Hematopoietic multipotent progenitor cell treated with erythropoietin and hydrocortisone succinate and interleukin-3 and kit ligand, for 4 days (in vitro differentiated cells): ENCODE data around the gene LILRA6.
"Not testable (repeated sequence)": the region's sequence is repeated elsewhere in the genome, so short reads cannot be mapped to it uniquely, and the experiment has no call there.

Experiments
- DNase-seq: peaks from one replicate; pipeline ENCODE4 v3.0.0-alpha.2; 2015

The LILRA6 gene

DNA sequence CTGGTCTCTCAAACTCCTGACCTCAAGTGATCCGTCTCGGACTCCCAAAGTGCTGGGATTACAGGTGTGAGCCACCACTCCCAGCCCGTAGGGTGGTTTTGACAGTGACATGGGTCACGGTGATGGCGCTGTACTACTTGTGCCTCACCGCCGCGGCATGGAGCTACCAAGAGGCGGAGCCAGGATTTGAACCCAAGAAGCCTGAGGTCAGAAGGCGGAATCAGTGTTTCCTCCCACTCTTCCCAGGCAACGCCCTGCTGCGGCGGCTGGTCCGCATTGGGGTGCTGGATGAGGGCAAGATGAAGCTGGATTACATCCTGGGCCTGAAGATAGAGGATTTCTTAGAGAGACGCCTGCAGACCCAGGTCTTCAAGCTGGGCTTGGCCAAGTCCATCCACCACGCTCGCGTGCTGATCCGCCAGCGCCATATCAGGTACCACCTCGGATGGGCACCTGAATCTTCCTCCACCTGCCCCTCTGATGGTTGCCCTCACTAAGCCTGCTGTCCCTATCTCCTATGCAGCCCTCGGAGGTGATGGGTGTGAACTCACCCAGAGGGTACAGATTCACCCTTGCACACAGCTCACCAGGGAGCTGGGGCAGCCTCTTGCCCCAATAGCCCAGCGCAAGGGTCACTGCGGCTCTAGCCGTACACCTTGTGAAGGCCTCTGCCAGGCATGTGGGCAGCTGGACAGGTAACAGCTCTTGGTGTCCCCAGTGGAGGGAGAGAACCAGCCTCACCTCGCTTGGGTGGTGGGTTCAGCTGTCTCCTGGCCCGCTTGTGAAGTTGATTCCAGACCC, 36.4 kb downstream of the LILRA6 start:
- DNase-seq = no peak

DNA sequence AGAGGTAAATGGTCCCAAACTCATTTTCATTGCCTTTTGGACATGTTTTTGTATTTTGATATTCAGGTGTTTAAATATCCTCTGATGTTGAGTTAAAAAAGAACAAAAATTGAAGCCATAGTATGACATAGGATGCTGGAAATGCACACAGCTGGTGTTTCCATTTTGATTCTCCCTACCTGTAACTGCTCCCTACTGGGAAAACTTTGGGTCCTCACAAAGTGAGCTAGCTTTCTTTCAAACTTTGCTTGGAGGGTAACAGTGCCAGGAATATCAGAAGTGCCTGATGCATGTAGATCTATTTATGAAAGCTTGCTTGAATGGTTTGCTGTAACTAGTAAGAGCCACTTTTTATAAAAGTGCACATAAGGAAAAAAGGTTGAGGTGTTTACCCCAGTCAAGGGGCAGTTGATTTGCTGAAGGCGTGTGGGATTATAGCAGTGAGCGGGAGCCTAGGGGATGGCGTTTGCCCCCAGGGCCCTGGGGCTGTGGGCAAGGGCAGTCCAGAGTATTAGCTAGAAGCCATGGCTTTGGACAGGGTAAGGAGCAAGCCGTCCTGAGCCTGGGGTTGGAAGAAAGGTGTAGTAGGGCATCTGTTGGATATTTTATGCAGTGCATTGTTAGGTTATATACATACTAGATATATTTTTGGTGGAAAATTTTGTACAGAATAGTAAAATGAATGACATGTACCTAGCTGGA, 37.7 kb downstream of the LILRA6 start:
- DNase-seq = no peak

DNA sequence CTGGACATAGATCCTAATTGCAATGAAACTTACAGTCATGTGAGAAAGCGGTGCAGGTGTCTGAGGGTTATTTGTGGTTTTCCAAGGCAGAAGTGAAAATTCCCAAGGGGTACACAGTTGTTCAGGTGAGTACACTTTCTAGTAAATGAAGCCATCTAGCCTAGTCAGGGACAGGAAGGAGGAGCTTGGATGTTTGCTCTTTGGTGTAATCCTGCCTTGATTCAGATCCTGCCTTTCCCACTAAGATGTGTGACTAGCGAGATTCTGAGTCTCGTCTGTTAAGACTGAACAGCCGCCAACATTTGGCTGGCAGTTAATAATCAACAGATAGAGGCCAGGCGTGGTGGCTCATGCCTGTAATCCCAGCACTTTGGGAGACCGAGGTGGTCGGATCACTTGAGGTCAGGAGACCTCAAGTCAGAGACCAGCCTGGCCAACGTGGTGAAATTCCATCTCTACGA, 39.4 kb downstream of the LILRA6 start:
- no peak for DNase-seq

DNA sequence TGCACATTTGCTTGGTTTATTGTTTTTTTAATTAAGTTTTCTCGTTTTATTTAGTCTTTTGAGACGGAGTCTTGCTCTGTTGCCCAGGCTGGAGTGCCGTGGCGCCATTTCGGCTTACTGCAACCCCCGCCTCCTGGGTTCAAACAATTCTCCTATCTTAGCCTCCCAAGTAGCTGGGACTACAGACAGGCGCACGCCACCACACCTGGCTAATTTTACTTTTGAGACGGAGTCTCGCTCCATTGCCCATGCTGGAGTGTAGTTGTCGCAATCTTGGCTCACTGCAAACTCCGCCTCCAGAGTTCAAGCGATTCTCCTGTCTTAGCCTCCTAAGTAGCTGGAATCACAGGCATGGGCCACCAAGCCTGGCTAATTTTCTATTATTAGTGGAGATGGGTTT, 40.6 kb downstream of the LILRA6 start:
- DNase-seq = no peak

DNA sequence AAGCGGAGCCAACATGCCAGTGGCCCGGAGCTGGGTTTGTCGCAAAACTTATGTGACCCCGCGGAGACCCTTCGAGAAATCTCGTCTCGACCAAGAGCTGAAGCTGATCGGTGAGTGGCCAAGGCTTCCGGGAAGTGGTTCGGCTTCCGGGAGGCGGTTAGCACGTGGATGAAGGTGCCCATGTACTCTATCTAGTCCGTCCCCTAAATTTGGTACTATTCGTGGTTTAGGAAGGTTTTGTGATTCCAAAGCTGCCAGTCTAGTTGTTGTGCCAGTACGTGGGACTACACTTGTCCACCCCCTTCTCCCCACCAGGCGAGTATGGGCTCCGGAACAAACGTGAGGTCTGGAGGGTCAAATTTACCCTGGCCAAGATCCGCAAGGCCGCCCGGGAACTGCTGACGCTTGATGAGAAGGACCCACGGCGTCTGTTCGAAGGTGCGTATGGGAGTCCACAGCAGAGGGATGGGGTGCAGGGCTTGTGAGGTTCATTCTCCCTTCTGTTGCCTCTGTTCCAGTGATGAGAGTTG, 41.4 kb downstream of the LILRA6 start:
- DNase-seq = no peak

DNA sequence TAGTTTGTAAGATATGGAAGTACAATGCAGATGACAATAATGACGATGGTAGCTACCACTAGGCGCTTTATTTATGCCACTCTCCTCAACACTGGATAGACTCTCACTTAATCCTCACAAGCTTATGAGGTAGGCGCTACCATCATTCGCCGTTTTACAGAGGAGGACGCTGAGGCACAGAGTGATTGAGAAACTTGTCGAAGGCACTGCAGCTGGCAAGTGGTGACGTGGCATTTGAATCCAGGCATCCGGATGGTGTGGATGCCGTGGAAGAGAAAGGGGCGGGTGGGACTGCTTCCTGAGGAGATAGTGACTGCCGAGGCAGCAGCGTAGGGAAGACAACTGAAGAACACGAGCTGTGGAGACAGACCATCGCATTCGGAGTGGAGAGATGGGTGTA, 43.2 kb downstream of the LILRA6 start:
- DNase-seq = no peak

DNA sequence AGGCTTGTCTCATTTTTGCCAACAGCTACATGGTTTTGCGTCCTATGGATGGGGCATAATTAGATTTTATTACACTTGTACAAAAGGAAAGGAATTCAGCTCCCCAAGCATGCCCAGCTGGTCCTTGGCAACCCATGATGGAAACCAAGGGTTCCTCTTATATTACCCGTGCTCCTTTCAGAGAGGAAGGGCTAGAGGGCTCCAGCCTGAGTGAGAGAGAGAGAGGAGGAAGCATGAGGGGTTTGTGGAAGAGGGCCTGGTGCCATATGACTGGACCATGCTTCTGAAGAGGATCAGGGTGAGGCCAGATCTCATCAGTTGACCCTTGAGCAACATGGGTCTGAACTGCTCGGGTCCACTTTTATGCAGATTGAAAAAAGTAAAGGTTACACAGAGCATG, 45.5 kb downstream of the LILRA6 start:
- no peak for DNase-seq

DNA sequence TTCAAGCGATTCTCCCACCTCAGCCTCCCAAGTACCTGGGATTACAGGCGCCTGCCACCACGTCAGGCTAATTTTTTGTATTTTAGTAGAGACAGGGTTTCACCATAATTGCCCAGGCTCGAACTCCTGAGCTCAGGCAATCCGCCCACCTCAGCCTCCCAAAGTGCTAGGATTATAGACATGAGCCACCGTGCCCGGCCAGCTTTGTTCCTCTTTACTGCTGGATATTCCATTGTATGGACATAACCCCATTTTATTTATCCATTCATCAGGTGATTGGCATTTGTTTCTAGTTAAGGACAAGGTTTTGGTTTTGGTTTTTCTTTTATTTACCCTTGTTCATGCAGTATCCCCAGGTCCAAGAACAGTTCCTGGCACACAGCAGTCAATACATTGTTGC, 46.1 kb downstream of the LILRA6 start:
- DNase-seq = no peak

DNA sequence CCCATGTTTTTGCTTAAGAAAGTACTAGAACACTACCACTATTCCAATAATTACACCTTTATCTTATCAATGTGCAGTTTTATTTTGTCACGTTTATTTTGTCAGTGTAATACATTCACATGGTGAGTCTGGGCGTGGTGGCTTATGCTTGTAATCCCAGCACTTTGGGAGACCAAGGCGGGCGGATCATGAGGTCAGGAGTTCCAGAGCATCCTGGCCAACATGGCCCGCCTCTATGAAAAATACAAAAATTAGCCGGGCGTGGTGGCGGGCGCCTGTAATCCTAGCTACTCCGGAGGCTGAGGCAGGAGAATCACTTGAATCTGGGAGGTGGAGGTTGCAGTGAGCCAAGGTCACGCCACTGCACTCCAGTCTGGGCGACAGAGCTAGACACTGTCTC, 48.1 kb downstream of the LILRA6 start:
- not testable (repeated sequence) for DNase-seq

DNA sequence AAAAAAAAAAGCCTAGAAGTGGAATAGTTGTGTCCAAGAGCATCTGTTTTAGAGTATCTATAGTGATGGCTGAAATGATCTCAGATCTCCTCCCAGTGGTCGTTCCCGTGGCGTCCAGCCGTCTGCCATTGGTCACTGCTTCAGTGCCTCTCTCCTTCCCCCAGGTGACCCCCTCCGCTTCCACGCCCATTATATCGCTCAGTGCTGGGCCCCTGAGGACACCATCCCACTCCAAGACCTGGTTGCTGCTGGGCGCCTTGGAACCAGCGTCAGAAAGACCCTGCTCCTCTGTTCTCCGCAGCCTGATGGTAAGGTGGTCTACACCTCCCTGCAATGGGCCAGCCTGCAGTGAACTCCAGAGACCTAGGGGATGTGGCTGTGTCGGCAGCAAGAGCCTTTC, 49.6 kb downstream of the LILRA6 start:
- DNase-seq = no peak

DNA sequence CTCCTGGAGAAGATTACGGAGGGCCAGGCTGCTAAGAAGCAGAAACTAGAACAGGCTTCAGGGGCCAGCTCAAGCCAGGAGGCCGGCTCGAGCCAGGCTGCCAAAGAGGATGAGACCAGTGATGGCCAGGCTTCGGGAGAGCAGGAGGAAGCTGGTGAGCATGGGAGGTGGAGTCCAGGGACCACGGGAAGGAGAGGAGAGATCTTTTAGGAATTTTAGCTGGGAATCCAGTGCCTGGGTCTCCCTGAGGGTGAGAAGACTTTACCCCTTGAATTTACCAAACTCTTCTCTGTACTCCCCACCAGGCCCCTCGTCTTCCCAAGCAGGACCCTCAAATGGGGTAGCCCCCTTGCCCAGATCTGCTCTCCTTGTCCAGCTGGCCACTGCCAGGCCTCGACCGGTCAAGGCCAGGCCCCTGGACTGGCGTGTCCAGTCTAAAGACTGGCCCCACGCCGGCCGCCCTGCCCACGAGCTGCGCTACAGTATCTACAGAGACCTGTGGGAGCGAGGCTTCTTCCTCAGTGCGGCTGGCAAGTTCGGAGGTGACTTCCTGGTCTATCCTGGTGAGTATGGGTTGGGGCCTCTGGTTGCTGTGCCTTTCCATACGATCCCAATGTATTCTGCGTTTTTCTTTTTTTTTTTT, 50.7 kb downstream of the LILRA6 start:
- DNase-seq = no peak

DNA sequence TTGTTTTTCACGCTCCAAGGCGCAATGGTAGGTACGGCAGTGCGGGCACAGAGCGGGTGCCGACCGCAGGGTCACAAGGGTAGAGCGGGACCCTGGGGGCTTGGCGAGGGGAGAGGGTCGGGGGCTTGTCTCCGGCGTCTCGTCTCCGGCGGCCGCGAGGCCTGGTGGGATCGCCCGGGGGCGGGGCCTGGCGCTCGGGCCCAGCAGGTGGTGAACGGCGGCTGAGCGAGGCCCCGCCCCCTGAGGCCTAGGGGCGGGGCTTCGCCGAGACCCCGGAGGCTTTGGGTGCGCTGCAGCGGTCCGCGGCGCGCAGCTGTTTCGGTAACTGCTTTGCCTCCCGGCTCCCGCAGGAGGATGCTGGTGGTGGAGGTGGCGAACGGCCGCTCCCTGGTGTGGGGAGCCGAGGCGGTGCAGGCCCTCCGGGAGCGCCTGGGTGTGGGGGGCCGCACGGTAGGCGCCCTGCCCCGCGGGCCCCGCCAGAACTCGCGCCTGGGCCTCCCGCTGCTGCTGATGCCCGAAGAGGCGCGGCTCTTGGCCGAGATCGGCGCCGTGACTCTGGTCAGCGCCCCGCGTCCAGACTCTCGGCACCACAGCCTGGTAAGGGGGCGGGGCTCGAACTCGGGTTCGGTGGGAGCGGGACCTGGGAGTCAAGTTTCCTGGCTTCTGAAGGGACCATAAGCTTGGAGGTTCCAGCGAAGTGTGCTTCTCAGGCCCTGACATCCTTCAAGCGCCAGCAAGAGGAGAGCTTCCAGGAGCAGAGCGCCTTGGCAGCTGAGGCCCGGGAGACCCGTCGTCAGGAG, 51.4 kb downstream of the LILRA6 start, which contains the start of gene TSEN34:
Gene TSEN34 (plus strand): TSS at position 298 of the 800 bp plus-strand sequence. CDS start 57 bp downstream, at position 355.
- peak; percentile 94 for DNase-seq

DNA sequence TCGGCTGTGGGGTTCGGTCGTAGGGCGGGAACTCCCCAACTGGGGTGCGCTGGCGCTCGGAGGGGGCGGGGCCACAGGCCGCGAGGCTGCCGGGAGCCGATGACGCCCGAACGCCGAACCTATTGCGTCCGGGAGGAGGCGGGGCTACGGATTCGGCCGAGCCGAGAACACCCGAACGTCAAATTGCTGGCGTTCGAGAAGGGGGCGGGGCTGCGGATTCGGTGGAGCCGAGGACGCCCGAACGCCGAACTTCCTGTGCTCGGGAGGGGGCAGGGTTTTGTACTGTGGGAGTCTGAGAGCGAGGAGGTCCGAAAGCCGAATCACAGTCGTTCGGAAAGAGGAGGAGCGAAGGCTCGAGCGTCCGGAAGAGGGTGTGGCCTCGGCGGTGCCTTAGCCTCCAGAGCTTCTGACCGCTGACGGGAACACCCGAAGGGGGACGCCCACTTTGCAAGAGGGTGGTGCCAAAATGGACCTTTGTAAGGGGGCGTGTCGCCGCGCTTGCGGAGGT, 52.0 kb downstream of the LILRA6 start:
- peak; percentile 100 for DNase-seq

DNA sequence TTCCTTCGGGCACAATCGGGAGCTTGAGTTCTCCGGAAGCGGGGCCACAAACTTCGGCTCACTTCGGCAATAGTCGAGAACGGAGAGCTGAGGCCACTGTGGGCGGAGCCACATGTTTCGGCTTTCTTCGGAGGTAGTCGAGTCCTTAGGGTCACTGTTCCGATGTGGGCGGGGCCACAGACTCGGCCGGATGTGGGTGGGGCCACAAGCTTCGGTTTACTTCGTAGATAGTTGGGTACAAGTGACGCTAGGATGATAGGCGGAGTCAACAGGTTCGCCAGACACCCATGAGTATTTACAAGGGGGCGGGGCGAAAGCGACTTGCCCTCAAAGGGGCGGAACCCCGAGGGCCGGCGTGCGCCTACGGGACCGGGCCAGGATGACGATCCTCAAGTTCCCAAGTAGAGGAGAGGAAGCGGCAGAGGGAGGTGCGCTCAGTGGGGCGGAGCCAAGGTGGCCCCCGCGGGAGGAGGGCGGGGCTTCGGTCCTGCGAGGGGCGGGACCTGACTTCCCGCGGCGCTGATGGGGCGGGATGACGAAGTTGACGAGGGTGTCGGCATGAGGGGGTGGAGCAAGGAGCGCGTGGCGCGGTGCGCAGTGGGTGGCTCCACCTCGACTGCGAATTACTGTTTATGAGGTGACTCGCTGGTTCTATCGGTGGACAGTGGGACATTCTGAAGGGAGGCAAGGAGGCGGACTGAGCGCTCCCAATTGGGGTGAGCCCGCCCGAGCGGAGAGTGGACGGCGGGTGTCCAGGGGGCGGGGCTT, 52.7 kb downstream of the LILRA6 start:
- DNase-seq = peak; percentile 100

DNA sequence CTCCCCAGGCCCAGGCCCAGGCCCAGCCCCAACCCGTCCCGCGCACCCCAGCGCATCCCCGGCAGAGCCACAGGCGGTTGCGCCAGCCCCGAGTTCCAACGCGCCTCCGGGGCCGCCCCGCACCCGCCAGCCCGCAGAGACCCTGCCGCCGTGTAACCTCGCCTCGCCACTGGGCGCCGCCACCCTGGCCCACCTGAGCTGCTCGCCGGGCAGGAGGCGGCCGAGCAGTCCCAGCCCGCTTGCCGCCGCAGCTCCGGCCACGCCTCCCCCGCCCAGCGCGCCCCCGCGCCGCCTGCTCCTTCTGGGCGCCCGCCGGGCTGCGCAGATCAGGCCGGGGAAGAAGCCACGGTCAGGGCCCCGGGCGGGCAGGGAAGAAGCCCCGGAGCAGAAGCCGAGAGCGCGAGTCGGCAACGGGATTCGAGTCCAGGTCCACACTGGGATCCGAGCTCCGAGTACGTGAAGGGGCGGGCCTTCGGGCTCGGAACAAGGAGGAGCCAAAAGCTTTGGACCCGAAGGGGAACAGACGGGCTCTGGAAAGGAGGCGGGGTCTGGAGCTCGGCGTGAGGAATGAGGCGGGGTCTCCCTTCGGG, 53.4 kb downstream of the LILRA6 start, which contains the start of gene MBOAT7:
Gene MBOAT7 (minus strand): TSS at position 436 of the 590 bp plus-strand sequence. CDS start 1,072 bp downstream, outside the sequence.
- DNase-seq = no peak

DNA sequence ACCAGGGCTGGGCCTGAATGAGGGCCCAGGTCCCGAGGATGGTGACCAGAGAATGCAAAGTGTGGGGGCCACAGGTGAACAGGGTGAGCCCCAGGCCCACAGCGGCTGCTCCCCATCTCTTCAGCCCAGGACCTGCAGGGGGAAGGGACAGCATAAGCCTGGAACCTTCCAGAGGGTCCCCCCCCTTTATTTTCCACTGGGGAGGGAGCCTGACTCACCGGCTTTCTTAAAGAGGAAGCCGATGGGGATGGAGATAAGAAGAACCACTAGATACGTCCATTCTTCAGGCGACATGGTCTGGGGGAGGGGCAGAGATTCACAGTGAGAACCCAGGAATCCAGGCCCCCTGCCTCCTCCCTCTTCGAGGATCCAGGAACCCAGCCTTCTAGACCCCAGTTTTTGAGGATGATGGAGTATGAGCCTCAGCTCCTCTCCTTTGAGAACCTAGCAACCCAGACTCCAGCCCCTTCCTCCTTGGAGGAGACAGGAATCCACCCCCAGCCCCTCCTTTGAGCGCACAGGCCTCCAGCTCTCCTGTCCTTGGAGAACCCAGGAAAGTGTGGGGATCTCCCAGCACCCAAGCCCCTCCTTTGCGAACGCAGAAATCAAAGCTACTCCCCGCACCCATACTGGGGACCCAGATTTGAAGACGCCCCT, 54.2 kb downstream of the LILRA6 start:
- DNase-seq = peak; percentile 95

DNA sequence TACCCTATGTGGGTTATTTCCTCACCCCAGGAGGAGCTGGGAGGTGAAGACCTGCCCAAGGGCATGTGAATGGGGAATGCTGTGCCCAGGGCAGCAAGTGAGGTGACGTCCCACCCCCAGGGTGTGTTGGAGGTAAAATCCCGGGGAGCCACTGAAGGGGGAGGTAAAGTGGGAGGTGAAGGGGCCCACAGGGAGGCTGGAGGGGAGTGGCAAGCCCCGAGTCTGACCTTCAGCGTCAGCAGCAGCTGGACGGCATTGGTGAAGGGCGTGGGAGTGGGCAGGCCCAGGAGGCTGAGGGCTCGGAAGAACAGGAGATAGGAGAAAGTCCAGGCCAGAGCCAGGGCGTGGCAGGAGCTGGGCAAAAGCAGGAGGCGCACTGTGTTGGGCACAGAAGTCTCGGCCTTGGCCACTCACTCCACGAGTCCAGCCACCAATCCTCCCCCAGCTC, 55.6 kb downstream of the LILRA6 start:
- no peak for DNase-seq
